Fibroblast of skin of scalp (primary cell): ENCODE results near the gene EREG. TPM values are rescaled to one million over a fixed set of nuclear protein-coding genes. Genes with fewer than 3 reads are reported as not detected.
"Not testable (repeated sequence)": the region's sequence is repeated elsewhere in the genome, so short reads cannot be mapped to it uniquely, and the experiment has no call there.

ENCODE experiments used
- DNase-seq: peaks from one replicate; pipeline ENCODE4 v3.0.0-alpha.2; 2013
- polyA plus RNA-seq, 2 experiments: library from polyadenylated mRNA; unstranded; fragments of 120-200 nt; gene quantifications; one replicate each; pipeline ENCODE4 v1.2.1, GENCODE V29; 2013; ENCODE audit not compliant: insufficient read length in 2 of 2

EREG gene, protein sequence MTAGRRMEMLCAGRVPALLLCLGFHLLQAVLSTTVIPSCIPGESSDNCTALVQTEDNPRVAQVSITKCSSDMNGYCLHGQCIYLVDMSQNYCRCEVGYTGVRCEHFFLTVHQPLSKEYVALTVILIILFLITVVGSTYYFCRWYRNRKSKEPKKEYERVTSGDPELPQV
- 0.08 TPM for polyA plus RNA-seq (2013, experiment 1 of 2; ENCODE audit: insufficient read length)
- polyA plus RNA-seq (2013, experiment 2 of 2; ENCODE audit: insufficient read length) = 0.11 TPM

- DNase-seq = peak; percentile 26
Observed at GRCh38 chr4:74364652-74365491, at the start of gene EREG. Gene EREG, plus strand, starts transcription at chr4:74365145. Its CDS starts 164 bp downstream, at chr4:74365309.

DNA sequence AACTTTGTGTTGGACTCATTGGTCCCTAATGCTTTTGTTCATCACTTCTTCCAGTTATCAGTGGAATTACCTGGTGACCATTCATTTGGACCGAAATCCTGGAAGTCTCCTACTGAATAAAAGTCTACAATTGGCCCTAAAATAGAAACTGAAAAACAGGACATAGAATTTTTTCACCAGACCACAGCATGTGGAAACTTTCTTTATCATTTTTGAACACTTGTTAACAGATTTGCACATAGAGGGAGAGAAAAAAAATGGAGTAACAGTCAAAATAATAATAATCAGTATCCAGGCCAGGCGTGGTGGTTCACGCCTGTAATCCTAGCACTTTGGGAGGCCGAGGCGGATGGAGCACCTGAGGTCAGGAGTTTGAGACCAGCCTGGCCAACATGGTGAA lies 49.6 kb upstream of the EREG start:
- no peak for DNase-seq

DNA sequence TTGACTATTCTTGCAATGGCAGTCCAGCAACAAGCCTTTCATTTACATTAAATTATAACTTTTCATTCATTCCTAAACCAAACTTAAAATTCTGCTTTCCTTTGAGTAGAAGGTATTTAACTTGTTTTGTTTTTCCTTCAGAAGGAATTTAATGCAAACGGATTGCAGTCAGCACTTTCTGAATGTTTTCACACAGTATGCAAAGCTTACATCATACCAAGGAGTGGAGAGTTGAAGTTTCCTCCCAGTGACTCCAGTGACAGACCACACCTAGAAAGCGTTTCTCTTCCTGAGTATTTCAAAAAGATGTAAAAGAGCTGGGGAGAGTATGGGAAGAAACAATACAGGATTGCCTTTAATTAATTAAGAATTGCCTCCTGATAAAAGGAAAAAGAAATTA lies 48.5 kb upstream of the EREG start:
- DNase-seq = peak; percentile 52

DNA sequence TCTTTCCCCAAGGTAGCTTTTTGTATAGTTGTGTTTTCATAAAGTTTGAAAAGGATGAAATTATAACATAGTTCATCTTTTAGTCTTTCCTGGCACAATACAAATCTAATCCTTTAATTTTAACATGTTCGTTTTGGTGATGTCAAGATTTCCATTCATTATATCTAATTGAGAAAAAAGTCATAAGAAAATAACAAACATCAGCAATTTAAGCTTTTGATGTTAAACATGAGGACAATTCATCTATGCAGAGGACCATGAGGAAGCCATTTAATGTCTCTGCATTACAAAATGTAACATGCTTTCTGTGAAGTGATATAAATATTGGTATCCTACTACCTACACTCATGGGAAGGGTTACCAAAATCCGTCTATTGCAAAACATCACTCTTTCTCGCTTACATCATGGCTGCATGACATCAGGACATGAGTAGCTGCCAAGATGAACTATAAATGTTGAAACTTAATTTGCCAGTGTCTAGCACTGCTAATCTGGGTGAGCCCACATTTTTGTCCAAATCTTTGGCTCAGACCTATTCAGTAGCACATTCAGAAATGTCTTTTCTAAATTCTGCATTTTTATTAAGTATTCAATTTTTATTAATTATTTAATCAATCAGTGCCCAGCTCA lies 47.2 kb upstream of the EREG start:
- DNase-seq = no peak

GRCh38 chr4:74318276-74318675 lies 46.7 kb upstream of the EREG start:
- no peak for DNase-seq

DNA sequence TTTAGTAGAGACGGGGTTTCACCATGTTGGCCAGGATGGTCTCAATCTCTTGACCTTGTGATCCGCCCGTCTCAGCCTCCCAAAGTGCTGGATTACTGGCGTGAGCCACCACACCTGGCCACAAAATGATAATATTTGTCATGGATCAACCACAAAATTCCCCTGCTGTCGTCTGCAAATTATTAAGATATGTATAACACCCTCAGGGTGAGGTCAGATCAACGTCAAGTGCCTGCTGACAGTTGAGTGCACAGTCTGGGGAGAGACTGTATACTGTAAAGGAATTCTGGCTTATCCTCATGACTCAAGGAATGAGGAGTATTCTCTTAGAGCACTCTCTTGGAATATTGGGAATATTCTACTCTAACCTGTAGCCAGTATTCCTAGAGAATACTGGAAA lies 45.5 kb upstream of the EREG start:
- DNase-seq = peak; percentile 49

- DNase-seq = peak; percentile 58
Observed at GRCh38 chr4:74320559-74321118, 44.3 kb upstream of the EREG start.

DNA sequence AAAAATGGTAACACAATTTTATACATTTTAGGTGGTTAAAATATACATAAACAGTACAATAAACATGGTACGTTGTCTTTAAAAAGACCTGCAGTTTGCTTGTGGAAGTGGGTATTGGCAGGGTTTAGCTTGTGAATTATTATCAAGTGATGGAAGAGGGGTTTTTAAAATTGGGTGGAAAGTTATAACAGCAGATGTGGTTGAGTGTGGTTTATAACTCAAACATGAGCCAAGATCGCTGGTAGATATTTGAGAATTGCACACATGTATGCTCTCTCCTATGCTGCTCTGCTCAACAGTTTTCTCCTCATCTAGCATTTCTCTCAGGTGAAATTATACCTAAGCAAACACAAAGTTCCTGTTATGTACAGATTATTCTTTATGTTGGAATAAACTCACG lies 42.6 kb upstream of the EREG start:
- DNase-seq = no peak

- no peak for DNase-seq
Observed at GRCh38 chr4:74323663-74324062, 41.3 kb upstream of the EREG start.

DNA sequence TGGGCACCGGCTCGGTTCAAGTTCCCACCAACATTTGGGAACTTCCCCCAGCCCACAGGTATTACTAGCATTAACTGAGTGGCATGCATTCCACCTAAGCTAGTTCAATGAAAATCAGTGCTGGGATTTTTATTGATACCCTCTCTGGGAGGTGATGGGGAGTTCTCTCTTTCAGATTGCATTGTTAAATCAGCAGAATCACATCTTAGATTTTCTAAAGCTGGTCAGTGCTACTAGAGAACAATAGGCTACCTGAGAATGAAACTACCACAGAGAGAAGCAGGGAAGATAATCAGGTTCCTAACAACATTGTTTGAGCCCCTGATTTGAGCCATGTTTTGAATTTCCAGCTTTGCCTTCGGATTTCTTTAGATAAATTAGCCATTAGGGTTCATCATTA lies 40.7 kb upstream of the EREG start:
- DNase-seq = no peak

DNA sequence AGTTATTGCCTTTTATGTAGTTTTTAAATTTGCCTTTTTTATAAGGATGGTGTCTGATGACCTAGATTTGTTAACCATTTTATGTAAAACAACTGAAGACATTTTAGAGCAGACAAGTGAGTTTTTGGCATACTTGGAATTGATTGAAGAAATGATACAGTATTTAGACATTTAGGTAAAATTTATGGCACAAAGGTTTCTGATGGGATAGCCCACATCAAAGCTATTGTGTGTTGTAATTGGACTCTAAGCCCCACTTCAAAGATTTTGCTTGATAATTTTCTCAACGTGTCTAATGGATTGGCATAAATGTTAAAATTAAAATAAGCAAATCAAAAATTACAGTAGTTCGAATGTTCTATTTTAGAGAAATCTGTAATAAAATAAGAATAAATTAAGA lies 39.1 kb upstream of the EREG start:
- no peak for DNase-seq

GRCh38 chr4:74327762-74328161 lies 37.2 kb upstream of the EREG start:
- peak; percentile 27 for DNase-seq

GRCh38 chr4:74328501-74328900 lies 36.4 kb upstream of the EREG start:
- no peak for DNase-seq

- no peak for DNase-seq
Observed at GRCh38 chr4:74329307-74329706, 35.6 kb upstream of the EREG start.

GRCh38 chr4:74330295-74330750 lies 34.6 kb upstream of the EREG start:
- peak; percentile 6 for DNase-seq

GRCh38 chr4:74331252-74331651 lies 33.7 kb upstream of the EREG start:
- DNase-seq = no peak

- DNase-seq = no peak
Observed at GRCh38 chr4:74331944-74332343, 33.0 kb upstream of the EREG start.

DNA sequence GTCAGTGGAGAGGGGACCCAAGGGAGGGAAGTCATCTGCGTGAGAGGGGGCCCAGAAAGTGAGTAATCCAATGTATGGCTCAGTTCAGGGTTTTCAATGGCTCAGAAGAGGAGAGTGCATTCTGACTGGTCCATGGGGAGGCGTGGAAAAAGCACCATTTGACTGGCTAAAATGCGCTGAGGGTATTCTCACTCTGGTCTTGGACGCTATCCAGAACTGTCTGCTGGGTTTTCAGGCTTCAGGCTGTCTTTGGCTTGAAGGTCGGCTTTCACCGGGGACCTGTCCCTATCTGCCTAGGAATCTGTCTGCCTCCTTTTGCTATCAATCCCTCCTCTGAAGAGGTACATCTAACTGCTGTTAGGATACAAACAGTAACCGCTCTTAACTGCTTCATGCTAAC lies 30.3 kb upstream of the EREG start:
- no peak for DNase-seq

DNA sequence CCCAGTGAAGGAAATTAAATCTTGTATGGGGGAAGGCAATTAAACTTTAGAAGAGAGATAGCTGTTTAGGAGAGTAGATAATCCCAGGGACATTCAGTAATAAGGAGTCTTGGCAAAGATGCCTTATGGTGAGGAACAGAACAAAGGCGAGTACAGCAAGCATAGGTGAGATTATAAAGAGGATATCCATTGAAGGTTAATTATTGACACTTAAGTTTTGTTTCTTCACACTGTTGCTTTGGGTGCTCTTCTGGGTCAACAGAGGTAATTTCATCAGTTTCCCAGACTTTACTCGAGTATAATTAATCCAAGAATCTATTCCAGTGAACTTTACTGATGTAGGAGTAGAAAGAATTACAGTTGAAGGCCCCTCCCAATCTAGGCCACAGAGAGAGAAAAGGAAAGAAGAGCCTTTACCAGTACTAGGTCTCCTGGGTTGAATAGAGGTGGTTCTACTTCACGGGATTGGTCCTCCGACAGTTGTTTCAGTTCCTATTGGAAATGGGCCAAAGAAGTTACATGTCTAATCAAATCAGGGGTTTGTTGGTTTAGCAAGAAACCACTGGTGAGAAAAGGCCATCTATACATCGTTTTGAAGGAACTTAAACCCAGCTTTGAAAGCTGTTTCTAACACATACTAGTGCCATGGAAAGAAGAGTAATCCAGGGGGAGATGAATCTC lies 29.5 kb upstream of the EREG start:
- no peak for DNase-seq

DNA sequence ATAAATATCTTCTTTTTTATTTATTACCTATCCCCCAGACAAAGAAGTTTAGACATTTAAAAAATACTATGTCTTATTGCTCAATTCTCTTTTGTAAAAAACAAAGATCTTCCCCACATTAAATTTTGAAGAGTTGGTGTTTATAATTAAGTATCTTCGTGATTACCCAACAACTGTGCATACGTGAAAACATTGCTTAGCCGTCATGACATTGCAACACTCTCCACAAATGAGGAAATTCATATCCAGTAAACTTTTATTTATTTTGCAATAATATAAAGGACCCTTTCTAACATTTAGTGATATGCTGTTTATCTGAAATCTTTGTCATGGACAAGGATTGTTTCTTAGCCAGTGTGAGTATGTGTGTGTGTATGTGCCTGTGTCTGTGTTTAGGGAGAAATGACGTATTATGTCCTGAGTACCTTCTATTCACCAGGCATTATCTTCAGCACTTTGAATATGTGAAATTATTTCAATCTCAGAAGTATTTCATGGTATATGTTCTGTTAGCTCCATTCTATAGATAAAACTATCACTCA lies 26.1 kb upstream of the EREG start:
- DNase-seq = no peak

DNA sequence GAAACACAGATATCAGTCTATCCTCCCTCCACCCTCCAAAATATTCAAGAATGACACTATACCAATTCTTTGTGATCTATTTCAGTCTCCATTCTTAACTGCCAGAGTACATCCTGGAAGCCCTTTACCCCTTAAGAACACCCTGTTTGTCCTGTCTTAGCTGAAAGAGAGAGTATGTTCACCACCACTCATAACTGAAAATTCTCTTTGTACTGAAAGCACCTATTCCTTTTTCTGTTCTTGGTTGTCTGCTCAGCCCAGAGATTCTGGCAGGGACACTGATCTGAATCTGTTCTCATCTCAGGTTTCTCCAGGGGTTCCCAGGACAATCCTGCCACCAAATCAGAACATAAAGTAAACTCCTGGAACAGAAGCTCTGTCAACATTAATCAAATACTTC lies 25.4 kb upstream of the EREG start:
- DNase-seq = no peak

DNA sequence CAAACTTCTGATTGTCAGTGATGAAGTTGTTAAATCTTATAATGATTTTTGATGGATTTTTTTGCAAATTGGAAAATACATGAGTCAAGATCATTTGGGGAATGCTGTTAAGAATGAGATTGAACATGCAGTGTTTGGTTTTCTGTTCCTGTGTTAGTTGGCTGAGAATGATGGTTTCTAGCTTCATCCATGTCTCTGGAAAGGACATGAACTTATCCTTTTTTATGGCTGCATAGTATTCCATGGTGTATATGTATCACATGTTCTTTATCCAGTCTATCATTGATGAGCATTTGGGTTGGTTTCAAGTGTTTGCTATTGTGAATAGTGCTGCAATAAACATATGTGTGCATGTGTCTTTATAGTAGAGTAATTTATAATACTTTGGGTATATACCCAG lies 24.5 kb upstream of the EREG start:
- not testable (repeated sequence) for DNase-seq
